Activated CD8-positive, alpha-beta memory T cell treated with anti-CD3 and anti-CD28 coated beads for 36 hours (primary cell): ENCODE measurements around the gene L3HYPDH. TPM values are rescaled to one million over a fixed set of nuclear protein-coding genes. Genes with fewer than 3 reads are reported as not detected.

Experiments used
- CTCF ChIA-PET: fragments of 350-600 bp; sonication (Branson Sonifier 250); formaldehyde crosslinking; loops from one replicate; lab custom pipeline; 2021; ENCODE audit warnings: antibody characterized with exemption; lab: Charles Lee
- POLR2A ChIA-PET: fragments of 350-600 bp; sonication (Branson Sonifier 250); formaldehyde crosslinking; loops from one replicate; lab custom pipeline; 2021; ENCODE audit warnings: antibody characterized with exemption; lab: Charles Lee
- total RNA-seq, 2 experiments: library from RNA; stranded (reverse); gene quantifications; one replicate each; pipeline ENCODE4 v1.2.3, GENCODE V29; 2021

The L3HYPDH gene
- total RNA-seq, 2 experiments from 2014 or later = 9.1 to 10.3 TPM

DNA sequence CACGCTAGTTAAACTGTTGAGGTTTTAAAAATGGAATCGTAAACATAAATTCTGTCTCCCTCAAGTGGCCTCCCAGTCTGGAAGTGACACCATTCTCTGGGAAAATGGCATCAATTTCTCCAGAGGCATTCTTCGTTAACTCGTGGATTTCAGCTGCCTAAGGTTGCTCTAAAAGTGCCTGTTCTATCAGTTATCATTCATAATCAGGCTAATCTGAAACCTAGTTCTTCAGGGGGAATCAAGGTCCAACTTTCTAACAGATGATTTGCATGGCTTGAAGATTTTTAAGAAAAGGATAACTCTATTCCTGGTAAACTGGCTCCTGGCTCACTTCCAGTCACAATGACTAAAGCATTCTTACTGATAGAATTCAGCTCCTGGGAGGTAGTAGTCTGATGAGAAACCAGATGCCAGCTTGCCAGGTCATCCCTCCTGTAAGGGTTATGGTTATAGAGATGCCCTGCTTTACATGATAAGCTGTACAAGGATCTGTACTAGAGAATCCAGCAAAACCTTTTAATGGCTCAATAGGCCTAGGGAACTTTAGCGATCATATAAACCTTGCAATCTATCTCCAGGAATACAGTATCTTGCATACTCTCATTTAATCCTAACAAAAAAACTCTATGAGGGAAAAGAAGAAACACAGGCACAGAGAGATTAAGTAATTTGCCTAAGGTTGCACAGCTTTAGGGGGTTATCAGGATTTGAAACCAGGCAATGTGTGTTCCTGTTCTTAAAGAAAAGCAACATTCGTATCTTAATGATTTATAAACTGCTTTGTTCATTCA lies 1.5 kb downstream of the L3HYPDH start:
- CTCF ChIA-PET = interaction anchor here (0.9 to 2.0 kb wide), 3 partner anchors 18 to 94 kb away, joined by 4 to 7 read pairs (median 6); partner anchors contain the start of genes CCDC175 and GPR135
- POLR2A ChIA-PET = interaction anchor here (2.3 kb wide), 1 partner anchor 18 kb away, joined by 20 read pairs; the partner anchor contains the start of gene GPR135

DNA sequence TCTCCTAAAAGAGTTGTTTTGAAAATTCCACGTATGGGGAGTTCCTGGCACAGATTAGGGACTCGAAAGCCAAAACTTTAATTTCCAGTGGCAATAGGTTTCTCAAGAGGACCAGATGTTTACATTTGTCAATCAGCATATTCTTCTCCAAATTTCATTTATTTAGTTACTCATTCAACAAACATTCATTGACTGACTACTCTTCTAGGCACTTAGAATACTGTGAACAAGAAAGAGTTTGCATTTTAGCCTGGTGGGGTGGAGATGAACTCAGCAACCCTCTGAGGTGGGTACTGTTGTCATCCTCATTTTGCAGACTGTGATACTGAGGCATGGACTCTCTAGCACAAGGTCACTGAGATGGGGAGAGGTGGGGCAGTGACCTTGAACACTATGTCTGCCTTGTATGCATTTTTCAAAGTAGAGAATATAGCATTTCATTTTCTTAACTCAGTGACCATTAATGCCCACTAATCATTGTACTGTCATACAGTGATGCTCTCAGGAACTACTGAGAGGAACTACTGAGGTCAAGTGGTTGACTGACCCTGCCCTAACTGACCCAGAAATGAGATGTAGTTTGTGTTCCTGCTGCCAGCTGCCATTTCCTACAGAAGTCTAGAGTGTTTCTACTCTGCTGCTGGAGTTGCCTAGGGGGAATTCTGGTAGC lies 2.2 kb downstream of the L3HYPDH start:
- ChIA-PET POLR2A (no interaction called here), CTCF (interaction anchor here (0.9 to 2.0 kb wide), 2 partner anchors 17 to 95 kb away, joined by 4 to 7 read pairs; partner anchors contain the start of genes CCDC175 and GPR135)

DNA sequence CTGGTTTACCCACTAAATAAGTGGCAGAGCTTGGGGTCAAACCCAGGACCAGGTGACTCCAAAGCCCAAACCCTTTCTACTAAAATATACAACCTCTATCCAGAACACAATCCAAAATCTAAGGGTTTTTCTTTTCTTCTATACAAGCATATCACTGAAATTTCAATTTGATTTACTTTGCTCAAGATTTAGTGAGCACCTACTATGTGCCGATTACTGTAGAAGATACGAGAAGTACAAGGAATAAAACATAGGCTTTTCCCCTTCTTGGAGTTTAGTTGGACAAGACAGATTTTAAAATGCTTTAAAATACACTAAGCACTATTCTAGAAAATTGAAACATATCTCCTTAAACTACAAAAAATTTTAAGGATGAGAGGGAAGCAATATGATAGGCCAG lies 2.8 kb downstream of the L3HYPDH start:
- ChIA-PET CTCF (no interaction called here), POLR2A (no interaction called here)

DNA sequence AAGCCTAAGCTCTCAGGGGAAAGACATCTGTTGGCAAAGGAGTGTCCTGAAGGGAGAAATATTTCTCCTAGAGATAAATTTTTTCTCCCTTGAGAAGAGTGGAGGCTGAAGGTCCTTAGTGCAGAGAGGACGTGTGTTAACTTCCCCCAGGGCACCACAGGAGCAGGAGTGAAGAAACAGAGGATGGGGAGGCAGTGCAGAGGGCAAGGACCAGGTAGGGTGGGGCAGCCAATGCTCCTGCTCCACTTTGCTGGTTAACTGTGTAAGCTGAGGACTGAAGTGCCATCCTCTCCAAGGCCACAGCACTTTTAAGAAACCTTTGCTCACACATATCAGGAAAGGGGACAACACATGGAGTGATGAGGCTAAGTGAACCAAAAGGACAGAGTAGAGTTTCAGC lies 4.0 kb downstream of the L3HYPDH start:
- ChIA-PET CTCF (no interaction called here), POLR2A (no interaction called here)

DNA sequence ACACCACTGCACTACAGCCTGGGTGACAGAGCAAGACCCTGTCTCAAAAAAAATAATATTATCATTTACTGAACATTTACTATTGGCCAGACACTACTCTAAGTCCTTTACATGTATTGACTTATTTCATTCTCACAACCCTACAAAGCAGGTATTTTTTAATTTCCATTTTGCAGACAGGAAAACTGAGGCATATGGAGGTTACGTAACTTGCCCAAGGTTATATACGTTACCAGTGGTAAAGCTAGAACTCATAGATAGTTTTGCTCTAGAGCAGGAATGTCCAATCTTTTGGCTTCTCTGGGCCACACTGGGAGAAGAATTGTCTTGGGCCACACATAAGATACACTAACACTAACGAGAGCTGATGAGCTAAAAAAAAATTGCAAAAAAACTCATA lies 5.7 kb downstream of the L3HYPDH start:
- POLR2A ChIA-PET = no interaction called here
- CTCF ChIA-PET = no interaction called here

DNA sequence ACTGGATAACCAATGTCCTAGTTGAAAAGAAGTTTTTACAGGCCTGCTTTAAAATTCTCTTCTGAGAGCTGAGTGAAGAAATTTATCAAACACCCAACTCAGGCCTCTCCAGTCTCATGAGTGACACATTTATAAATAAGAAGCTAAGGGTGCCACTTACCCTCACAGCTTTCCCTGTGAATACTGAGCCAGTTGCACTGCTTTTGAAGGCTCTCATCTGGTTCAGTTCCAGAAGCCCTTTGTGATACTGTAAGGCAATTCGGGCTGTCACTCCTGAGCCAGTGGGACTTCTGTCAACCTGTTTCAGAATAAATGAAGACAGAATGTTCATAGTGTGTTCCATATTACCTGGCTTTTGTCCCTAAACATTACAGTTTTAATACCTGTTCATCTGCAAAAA lies 8.5 kb downstream of the L3HYPDH start:
- CTCF ChIA-PET = no interaction called here

DNA sequence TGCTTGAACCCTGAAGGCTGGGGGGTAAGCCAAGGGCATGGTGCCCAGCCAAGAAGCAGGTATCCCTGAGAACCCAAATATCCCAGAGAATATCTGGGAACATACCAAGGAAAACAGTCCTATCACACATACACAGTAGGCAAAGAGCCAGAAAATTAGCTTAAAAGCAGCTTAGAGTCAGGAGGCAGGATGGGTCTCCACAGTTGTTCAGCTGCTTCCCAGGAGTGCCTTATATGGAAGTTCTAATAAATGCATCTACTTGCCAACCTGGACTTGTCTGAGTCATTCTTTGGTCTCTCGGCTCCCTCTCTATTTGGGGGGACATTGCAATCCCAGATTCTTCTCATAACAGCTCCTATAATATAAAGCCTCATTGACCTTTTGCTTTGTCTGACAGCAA lies 10.0 kb downstream of the L3HYPDH start:
- CTCF ChIA-PET = interaction anchor here (1.1 kb wide), 1 partner anchor 9 kb away, joined by 3 read pairs; the partner anchor contains the start of gene GPR135
- POLR2A ChIA-PET = no interaction called here

More for the DNA sequence above, 8.5 kb downstream of the L3HYPDH start:
- POLR2A ChIA-PET = no interaction called here

DNA sequence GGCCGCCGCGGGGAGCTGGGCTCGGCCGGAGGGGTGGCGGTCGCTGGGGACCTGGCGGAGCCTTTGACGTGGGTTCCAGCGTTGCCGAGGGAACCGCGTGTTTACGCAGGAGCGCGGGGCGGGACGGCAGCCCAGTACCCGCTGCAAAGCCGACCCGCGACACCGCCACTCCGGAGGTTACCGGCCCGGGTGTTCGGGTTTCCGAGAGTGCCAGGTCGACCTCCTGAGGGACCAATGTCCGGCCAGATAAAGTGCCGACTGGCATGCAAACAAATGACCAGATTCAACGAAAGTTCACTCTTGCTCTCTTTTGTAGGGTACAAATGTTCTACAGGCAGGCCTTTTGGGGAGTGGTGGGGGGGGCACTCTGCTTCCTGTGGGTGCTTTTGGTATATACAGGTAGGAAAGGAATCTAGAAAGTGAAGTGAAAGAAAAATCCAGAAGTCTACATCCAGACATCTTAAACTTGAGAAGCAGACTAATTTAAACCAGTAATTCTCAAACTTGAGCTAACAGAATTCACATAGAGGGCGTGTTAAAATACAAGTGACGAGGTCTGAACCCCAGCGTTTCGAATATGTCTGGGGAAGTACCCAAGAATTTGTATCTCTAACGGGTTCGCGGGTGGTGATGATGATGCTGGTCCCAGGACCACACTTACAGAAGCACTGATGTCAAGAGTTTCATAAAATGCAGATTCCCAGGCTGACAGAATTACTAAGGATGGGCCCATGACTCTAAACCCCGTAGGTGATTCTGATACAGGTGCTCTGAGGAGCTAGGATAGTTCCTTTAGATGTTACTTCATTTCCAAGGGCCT lies 18.7 kb downstream of the L3HYPDH start, which contains the start of gene GPR135:
GPR135 (minus strand) TSS at position 65 of the 820 bp plus-strand sequence. CDS start 154 bp downstream, outside the sequence.
- ChIA-PET CTCF (interaction anchor here (0.6 to 1.9 kb wide), 3 partner anchors 8 to 139 kb away, joined by 3 to 7 read pairs (median 3); partner anchors contain the start of genes JKAMP and L3HYPDH), POLR2A (interaction anchor here (2.2 kb wide), 1 partner anchor 18 kb away, joined by 20 read pairs; the partner anchor contains the start of genes JKAMP and L3HYPDH)

DNA sequence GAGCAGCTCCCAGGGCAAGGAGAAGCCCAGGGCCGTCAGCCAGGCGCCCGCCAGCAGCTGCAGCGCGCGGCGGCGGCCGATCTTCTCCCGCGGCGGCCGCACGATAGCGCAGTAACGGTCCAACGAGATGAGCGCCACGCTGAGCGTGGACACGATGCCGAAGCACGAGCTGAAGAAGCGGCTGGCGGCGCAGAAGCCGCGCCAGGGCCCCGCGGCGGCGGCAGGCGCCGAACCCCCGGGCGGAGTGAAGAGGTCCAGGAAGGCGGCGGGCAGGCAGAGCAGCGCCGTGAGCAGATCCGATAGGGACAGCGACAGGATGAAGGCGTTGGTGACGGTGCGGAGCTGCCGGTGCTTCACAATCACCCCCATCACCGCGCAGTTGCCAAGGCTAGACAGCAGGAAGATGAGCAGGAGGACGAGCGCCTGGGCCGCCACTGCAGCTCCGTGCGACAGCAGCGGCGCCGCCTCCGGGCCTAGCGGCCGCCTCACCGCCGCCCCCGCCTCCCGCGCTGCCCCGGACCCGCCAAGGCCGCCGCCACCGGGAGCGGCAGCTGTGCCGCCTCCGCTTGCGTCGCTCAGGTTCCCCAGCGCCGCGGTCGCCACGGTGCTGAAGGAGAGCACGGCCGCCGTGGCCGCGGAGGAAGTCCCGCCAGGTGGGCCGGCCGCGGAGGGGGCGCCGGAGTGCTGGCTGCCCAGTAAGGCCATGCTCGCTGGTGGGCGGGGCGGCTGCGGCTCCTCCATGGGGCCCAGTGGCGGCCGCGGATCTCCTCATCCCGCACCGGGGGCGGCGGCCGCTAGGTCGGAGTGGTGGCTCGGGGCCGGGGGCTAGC lies 19.5 kb downstream of the L3HYPDH start:
- ChIA-PET POLR2A (interaction anchor here (2.2 kb wide), 1 partner anchor 19 kb away, joined by 20 read pairs; the partner anchor contains the start of genes JKAMP and L3HYPDH), CTCF (interaction anchor here (0.6 to 1.9 kb wide), 2 partner anchors 9 to 19 kb away, joined by 3 to 7 read pairs; partner anchors contain the start of genes JKAMP and L3HYPDH)

DNA sequence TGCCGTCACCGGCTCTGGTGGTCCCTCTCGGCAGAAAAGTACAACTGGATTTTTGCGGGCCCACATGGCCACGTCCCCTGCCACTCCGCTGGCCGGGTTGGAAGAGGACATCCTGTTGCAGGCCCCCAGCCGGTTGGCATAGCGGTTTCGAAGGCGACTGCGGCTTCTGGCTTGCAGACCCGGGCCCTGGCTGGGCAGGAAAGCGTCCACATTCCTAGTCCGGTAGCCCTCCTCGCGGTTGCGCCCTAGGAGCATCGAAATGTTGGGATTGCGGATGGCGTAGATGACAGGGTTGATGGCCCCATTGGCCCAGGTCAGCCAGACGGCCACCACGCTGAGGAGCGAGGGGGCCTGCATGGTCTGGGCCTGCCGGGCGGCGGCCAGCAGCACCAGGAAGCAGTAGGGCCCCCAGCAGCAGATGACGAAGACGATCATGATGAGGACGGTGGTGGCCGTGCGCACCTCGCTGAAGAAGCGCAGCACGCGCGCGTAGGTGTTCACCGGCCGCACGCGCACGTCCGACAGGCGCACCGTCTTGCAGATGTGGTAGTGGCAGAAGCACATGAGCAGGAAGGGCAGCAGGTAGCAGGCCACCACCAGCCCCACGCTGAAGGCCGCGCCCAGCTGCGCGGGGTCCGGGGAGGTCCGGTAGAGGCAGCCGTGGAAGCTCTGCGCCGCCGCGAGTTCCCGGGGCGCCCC lies 20.3 kb downstream of the L3HYPDH start:
- CTCF ChIA-PET = interaction anchor here (1.5 to 1.9 kb wide), 2 partner anchors 19 to 20 kb away, joined by 6 to 7 read pairs; partner anchors contain the start of genes JKAMP and L3HYPDH
- POLR2A ChIA-PET = interaction anchor here (2.2 kb wide), 1 partner anchor 20 kb away, joined by 20 read pairs; the partner anchor contains the start of genes JKAMP and L3HYPDH

DNA sequence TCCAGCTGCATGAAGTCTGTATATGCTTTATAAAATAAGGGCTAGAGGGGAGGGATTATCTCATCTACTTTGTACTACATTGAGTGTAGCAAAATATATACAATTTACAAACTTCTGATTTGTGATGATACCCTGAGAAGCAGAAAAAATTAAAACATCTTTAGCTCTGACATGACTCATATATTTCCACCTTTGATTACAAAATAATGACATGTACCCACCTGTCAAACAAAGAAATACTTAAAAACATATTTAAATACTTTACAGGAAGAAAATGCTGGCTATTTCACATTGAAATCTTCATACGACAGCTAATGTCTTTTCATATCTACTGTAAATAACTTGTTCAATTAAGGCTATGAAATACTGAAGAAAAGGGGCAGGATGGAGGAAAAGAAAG lies 22.3 kb downstream of the L3HYPDH start:
- ChIA-PET POLR2A (no interaction called here), CTCF (no interaction called here)

DNA sequence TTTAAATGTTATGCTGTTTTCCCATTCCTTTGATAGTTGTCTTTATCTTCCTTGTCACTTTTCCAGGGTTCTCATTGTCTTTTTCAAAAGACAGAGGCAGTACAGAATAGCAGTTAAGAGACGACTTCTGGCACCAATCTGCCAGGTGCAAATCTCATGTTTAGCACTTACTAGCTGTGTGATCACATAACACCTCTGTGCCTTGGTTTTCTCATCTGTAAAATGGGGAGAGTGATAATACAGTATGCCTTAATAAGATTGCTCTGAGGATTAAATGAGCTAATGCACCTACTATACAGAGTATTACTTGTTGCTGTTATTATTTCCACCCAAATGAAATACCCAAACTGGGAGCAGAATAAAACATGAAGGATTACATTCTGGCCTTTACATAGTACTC lies 23.8 kb downstream of the L3HYPDH start:
- ChIA-PET CTCF (no interaction called here), POLR2A (no interaction called here)

DNA sequence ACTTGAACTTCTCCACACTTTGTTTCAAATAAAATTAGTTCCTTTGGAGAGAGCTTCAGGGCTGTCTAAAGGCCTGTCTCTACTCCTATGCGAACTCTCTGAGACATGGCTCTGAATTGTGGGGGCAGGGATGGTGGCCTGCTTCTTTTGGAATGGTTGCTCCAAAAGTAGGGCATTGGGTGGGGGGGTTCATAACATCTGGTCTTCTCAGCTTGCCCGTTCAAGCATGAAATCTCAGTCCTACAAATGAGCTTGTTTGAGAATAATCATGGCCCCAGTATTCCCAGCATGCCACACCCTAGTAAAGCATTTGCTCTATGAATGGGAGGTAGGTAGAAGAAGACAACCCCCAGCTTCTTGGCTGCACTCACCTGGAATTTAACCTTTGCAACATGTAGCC lies 25.7 kb downstream of the L3HYPDH start:
- ChIA-PET POLR2A (no interaction called here), CTCF (no interaction called here)

DNA sequence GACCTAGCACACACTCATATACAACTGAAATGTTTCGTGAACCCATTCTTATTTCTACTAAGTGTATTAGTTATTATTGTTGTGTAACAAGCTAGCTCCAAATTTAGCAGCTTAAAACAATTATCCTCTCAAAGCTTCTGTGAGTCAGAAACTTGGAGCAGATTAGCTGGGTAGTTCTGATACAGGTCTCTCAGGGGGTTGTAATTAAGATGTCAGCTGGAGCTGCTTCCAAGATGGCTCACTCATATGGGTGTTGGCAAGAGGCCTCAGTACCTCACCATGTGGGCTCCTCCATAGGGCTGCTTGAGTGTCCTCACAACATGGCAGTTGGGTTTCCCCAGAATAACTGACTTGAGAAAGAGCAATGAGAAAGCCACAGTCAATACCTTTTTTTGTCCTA lies 28.8 kb downstream of the L3HYPDH start:
- POLR2A ChIA-PET = no interaction called here
- CTCF ChIA-PET = no interaction called here

DNA sequence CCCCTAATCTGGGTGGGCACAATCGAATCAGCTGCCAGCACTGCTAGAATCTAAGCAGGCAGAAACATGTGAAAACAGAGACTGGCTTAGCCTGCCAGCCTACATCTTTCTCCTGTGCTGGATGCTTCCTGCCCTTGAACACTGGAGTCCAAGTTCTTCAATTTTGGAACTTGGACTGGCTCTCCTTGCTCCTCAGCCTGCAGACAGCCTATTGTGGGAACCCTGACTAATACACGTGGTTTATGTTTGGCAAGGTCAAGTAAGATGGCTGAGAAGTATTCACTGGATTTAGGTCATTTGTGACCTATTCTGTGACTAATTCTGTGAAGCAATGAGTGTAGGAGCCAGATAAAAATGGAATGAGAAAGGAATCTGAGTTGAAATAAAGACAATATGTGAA lies 30.1 kb downstream of the L3HYPDH start:
- ChIA-PET POLR2A (no interaction called here), CTCF (interaction anchor here (0.7 kb wide), 1 partner anchor 407 kb away, joined by 3 read pairs; no protein-coding TSS in a partner anchor)

DNA sequence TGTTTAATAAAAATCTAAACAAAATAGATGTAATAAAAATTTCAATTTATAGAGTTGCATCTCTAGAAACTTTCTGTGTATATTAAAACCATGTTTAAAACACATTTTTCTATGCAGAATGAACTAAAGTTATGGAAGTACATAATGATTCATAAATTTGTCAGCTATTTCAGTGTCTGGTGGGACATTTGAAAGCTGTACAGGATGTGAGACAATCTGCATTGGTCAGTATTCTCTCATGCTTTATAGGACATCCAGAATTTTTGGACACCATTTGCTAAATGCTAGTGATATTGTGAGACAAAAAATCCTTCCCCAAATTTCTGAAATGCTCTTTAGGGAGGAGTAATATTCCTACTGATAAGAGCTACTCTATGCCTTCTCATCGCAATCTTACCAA lies 32.4 kb downstream of the L3HYPDH start:
- POLR2A ChIA-PET = no interaction called here
- CTCF ChIA-PET = no interaction called here

DNA sequence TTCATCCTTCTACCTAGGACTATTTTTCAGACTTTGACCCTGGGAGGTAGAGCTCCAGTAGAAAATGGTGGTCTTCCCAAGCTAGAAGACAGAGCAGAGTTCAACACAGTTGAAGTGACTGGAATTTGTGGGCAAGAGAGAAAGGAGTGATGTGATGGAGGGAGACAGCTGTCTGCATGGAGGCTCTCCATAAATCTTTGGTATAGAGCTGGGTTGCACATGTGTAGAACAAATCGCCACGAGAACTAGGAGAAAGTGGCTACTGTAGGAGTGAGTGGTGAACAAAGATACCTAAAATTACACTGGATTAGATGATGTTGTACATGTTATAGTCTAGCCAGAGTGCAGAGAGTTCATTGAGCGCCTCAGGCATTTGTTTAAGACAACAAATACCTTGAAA lies 33.5 kb downstream of the L3HYPDH start:
- ChIA-PET POLR2A (no interaction called here), CTCF (no interaction called here)
